K562 (cell line): ENCODE results near the gene CACNA2D3. TPM values are rescaled to one million over a fixed set of nuclear protein-coding genes. Genes with fewer than 3 reads are reported as not detected.

ENCODE experiments used
- ATAC-seq: fragments of 200-7000 bp; cut with Tn5 transposase; 3 replicates; pipeline ENCODE4 v1.9.1; 2020; ENCODE audit warnings: moderate library complexity
- BruUV-seq: library from RNA; stranded (reverse); fragments of 400-500 nt; replicated peaks from 2 replicates; lab custom pipeline; 2021; lab: Mats Ljungman, UMichigan
- CTCF ChIA-PET: fragments of 300-600 bp; formaldehyde crosslinking; extraction: SDS; loops from one replicate; lab custom pipeline; 2021; ENCODE audit warnings: low intra/inter-chr PET ratio; lab: Yijun Ruan, JAX
- POLR2A ChIA-PET: fragments of 300-600, 350-650 bp; sonication (Branson Sonifier 250); formaldehyde crosslinking; extraction: SDS; loops from one replicate; lab custom pipeline; 2021; ENCODE audit warnings: antibody characterized with exemption, inconsistent platforms; lab: Yijun Ruan, JAX
- DNase-seq, 4 experiments: peaks; one replicate each; pipeline versions ENCODE4 v3.0.0 to v3.0.0-alpha.2; 2011 to 2018; ENCODE audit warnings: low spot score in 3 of 4, mixed read lengths in 3 of 4; ENCODE audit errors: extremely low read depth in 1 of 4
- FAIRE-seq: peaks from 2 replicates; lab custom pipeline; 2011; peaks lifted over from hg19 to GRCh38; lab: Jason Lieb, UNC
- H2AFZ ChIP-seq: 2 replicates; pipeline ENCODE4 v1.6.0; 2011; ENCODE audit warnings: low read depth, low read length, control low read depth, inconsistent platforms
- H3K27ac ChIP-seq: fragments of 200-600 bp; 3 replicates; pipeline ENCODE4 v1.8.0; 2011; ENCODE audit warnings: low read depth, mild to moderate bottlenecking, control low read depth, inconsistent platforms, low read length, moderate library complexity, mixed read lengths; ENCODE audit errors: extremely low read depth
- H3K27me3 ChIP-seq, 2 experiments: fragments of 300-600 bp in 1 of 2; 2 replicates in 1 of 2; 3 replicates in 1 of 2; pipeline versions ENCODE4 v1.6.0 to v1.8.0; 2011; ENCODE audit warnings: inconsistent platforms in 2 of 2, low read length in 2 of 2, mild to moderate bottlenecking in 1 of 2, mixed read lengths in 1 of 2, moderate library complexity in 1 of 2; ENCODE audit not compliant: control insufficient read depth in 2 of 2, insufficient read depth in 2 of 2
- H3K36me3 ChIP-seq: fragments of 300-600 bp; 3 replicates; pipeline ENCODE4 v1.8.0; 2011; ENCODE audit warnings: mild to moderate bottlenecking, low read length, inconsistent platforms; ENCODE audit not compliant: control insufficient read depth, insufficient read depth
- H3K4me1 ChIP-seq, 2 experiments: fragments of 200-600 bp in 1 of 2; replicated peaks in 1 of 2; 2 replicates in 1 of 2; 3 replicates in 1 of 2; pipeline versions ENCODE4 v1.5.1 to v1.8.0; 2011; ENCODE audit warnings: inconsistent platforms in 2 of 2, low read length in 2 of 2, mild to moderate bottlenecking in 1 of 2, mixed read lengths in 1 of 2, moderate library complexity in 1 of 2; ENCODE audit not compliant: control insufficient read depth in 2 of 2, insufficient read depth in 2 of 2
- H3K4me2 ChIP-seq: 2 replicates; pipeline ENCODE4 v1.6.1; 2011; ENCODE audit warnings: low read length, control low read depth, inconsistent platforms, mixed read lengths; ENCODE audit not compliant: insufficient read depth
- H3K4me3 ChIP-seq: fragments of 200-600 bp; sonication (generic), shearing (Covaris generic); 2 replicates; pipeline ENCODE4 v1.5.1; 2016; ENCODE audit warnings: control low read depth, inconsistent platforms
- H3K79me2 ChIP-seq: fragments of 200-600 bp; 3 replicates; pipeline ENCODE4 v1.8.0; 2011; ENCODE audit warnings: low read length, inconsistent platforms; ENCODE audit not compliant: control insufficient read depth, insufficient read depth
- H3K9ac ChIP-seq, 2 experiments: 2 replicates each; pipeline versions ENCODE4 v1.6.0 to v1.6.1; 2011; ENCODE audit warnings: low read depth in 2 of 2, low read length in 2 of 2, control low read depth in 1 of 2, inconsistent platforms in 1 of 2, mild to moderate bottlenecking in 1 of 2, mixed read lengths in 1 of 2; ENCODE audit not compliant: insufficient read depth in 1 of 2
- H3K9me1 ChIP-seq: one replicate; pipeline ENCODE4 v1.6.0; 2011; ENCODE audit warnings: inconsistent platforms, mild to moderate bottlenecking, low read length, moderate library complexity; ENCODE audit not compliant: control insufficient read depth, insufficient read depth
- H3K9me3 ChIP-seq: replicated peaks from 2 replicates; pipeline ENCODE4 v1.5.1; 2011; ENCODE audit warnings: low read depth, low read length, inconsistent platforms; ENCODE audit not compliant: control insufficient read depth, insufficient read depth
- H4K20me1 ChIP-seq: replicated peaks from 2 replicates; pipeline ENCODE4 v1.6.1; 2011; ENCODE audit warnings: low read length, inconsistent platforms, mixed read lengths; ENCODE audit not compliant: control insufficient read depth, insufficient read depth
- GTF3C2 ChIP-seq: IDR thresholded peaks from 3 replicates; pipeline ENCODE4 v1.6.1; 2011; ENCODE audit warnings: borderline replicate concordance, mild to moderate bottlenecking, moderate library complexity; ENCODE audit not compliant: insufficient read length; ENCODE audit errors: extremely low read depth
- KLF1 ChIP-seq: fragments of 450-650 bp; IDR thresholded peaks from 2 replicates; pipeline ENCODE4 v1.6.1; 2016; ENCODE audit warnings: missing genetic modification characterization, missing compliant biosample characterization
- ZNF175 ChIP-seq: fragments of 200-800 bp; sonication (Bioruptor generic); IDR thresholded peaks from 2 replicates; pipeline ENCODE4 v1.6.1; 2016; ENCODE audit warnings: low read depth, mild to moderate bottlenecking, missing genetic modification characterization, missing compliant biosample characterization
- WGBS: fragments of 100-300 bp; shearing (Covaris generic); methylation state at CpG from one replicate; pipeline ENCODE4 v1.1.6; 2016; ENCODE audit warnings: low coverage, mixed read lengths; ENCODE audit not compliant: insufficient coverage; ENCODE audit errors: missing lambda C conversion rate; 5-methylcytosine and 5-hydroxymethylcytosine counted together
- in situ Hi-C: fragments of 300-500 bp; cut with MboI; formaldehyde crosslinking; loops from 4 replicates; pipeline ENCODE4 v1.15.0; 2018; ENCODE audit warnings: inconsistent platforms, mixed read lengths
- intact Hi-C: fragments of 100-400 bp; cut with micrococcal nuclease; formaldehyde crosslinking; loops from 2 replicates; pipeline ENCODE4 v1.14.2; 2022
- polyA plus RNA-seq, 8 experiments: library from polyadenylated mRNA; depleted of rRNA in 4 of 8; stranded (reverse) in 5 of 8; unstranded in 3 of 8; fragments of >200 nt; fragmentation: Nextera tagmentation in 2 of 8; fragmentation: Illumina TruSeq in 1 of 8; extraction: Ambion mirVana in 2 of 8; extraction: Trizol in 1 of 8; gene quantifications; 2 replicates each; pipeline versions ENCODE4 v1.2.1 to v1.2.3, GENCODE V29; 2011 to 2014; ENCODE audit warnings: inconsistent platforms in 1 of 8, missing spikeins in 1 of 8
- total RNA-seq, 7 experiments: library from RNA; depleted of rRNA in 6 of 7; stranded (reverse); fragments of >200 nt in 6 of 7; fragmentation: Illumina TruSeq in 2 of 7; extraction: Trizol in 2 of 7; gene quantifications; 2 replicates each; pipeline versions ENCODE4 v1.2.1 to v1.2.3, GENCODE V29; 2011 to 2021; ENCODE audit warnings: low replicate concordance in 1 of 7

Gene CACNA2D3
- total and polyA plus RNA-seq, 9 of the 15 experiments (the other 6 are each of a cell fraction or from before 2014, with no cell fraction given) = 0.01 TPM; not detected in 8

GRCh38 chr3:54530091-54530490 is 407.7 kb downstream of the CACNA2D3 start (continued):
- no peak for TF ChIP-seq GTF3C2

DNA sequence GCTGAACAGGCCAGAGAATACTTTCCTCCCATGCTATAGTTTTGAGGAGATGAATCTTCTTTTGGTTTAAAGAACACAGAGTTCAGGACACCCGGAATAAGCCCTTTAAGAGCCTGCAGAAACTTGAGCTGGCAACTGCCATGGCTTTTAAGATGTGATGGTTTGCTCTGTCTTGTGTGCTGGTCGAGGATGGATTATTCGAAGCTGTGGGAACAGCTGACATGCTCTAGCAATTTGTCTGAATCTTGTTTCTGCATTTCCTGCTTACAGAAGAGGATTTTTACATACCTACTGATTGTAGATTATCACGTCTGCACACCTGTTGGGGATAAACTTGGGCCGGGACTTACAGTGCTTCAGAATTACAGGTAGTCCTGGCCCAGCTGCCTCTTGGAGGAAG is 408.6 kb downstream of the CACNA2D3 start:
- intact Hi-C loops (no loop called here), in situ Hi-C loops (no loop called here)
- Histone ChIP-seq H3K27ac (no peak overlapping the region), H3K27me3 (no peaks in the 10 kb centered on the region; a peak in 1 of 5 replicates), H3K4me3 (no peak overlapping the region), H3K4me2 (no peak overlapping the region), H2AFZ (no peak overlapping the region), H3K36me3 (no peaks in the 10 kb centered on the region), H3K9ac (no peak overlapping the region), H3K9me3 (no peaks in the 10 kb centered on the region), H4K20me1 (no peaks in the 10 kb centered on the region), H3K9me1 (no peaks in the 10 kb centered on the region), H3K79me2 (no peaks in the 10 kb centered on the region), H3K4me1 (no peaks in the 10 kb centered on the region)
- ATAC-seq (no peak), DNase-seq (no peak), FAIRE-seq (no peak)
- no TSS peak for BruUV-seq
- no peak for TF ChIP-seq ZNF175 (CRISPR knock-in tag)
- TF ChIP-seq KLF1 = no peak
- POLR2A ChIA-PET = no interaction called here
- CTCF ChIA-PET = no interaction called here
- WGBS = 0% methylated on average over 5 of the region's 5 CpGs
